ENCODE results near the gene HOMER3.

DNA sequence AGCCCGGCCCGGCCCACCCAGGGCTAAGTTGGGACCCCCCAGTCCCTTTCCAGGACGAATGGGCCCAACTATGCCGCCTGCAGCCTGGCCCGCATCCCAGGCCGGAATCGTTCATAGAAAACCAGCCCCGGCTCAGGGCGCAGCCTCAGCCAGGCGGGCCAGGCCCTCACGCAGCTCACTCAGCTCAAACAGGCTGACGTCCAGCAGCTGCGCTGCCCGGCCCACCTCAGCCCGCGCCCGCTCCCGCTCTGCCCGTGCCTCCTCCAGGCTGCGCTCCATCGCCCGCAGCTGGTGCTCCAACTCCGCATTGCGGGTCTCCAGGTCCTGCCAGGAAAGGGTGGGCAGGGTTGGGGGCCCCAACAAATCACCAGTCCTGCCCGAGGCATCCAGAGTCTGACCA is 11.7 kb downstream of the HOMER3 start:
- TF ChIP-seq, protein P1, sequence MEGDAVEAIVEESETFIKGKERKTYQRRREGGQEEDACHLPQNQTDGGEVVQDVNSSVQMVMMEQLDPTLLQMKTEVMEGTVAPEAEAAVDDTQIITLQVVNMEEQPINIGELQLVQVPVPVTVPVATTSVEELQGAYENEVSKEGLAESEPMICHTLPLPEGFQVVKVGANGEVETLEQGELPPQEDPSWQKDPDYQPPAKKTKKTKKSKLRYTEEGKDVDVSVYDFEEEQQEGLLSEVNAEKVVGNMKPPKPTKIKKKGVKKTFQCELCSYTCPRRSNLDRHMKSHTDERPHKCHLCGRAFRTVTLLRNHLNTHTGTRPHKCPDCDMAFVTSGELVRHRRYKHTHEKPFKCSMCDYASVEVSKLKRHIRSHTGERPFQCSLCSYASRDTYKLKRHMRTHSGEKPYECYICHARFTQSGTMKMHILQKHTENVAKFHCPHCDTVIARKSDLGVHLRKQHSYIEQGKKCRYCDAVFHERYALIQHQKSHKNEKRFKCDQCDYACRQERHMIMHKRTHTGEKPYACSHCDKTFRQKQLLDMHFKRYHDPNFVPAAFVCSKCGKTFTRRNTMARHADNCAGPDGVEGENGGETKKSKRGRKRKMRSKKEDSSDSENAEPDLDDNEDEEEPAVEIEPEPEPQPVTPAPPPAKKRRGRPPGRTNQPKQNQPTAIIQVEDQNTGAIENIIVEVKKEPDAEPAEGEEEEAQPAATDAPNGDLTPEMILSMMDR (IDR thresholded peaks at IDR 0.05; ENCODE audit: poor library complexity, severe bottlenecking), result no peak
- TF ChIP-seq RAD21 (conservative IDR thresholded peaks at IDR 0.05) (no peak), EZH2 (IDR thresholded peaks at IDR 0.05; ENCODE audit: borderline replicate concordance, insufficient read depth, low read length, poor library complexity, severe bottlenecking) (no peak), TAF1 (IDR thresholded peaks at IDR 0.05; ENCODE audit: low read depth) (no peak)
